PC-3 (cell line): ENCODE measurements around the gene SERPIND1. TPM values are rescaled to one million over a fixed set of nuclear protein-coding genes. Genes with fewer than 3 reads are reported as not detected.
A peak's percentile ranks its signal among the peaks of the same experiment; 100 is the strongest.

Source experiments
- ATAC-seq: fragments of 200-7000 bp; cut with Tn5 transposase; 2 replicates; pipeline ENCODE4 v1.9.1; 2020; ENCODE audit warnings: mild to moderate bottlenecking, moderate library complexity
- BruUV-seq: library from RNA; stranded (reverse); fragments of 400-500 nt; replicated peaks from 2 replicates; lab custom pipeline; 2021; lab: Mats Ljungman, UMichigan
- CTCF ChIA-PET: fragments of 300-600 bp; sonication (Branson Sonifier 250); formaldehyde crosslinking; loops from one replicate; lab custom pipeline; 2022; ENCODE audit warnings: antibody characterized with exemption; lab: Charles Lee
- POLR2A ChIA-PET: fragments of 300-600 bp; sonication (Branson Sonifier 250); formaldehyde crosslinking; loops from one replicate; lab custom pipeline; 2022; ENCODE audit warnings: antibody characterized with exemption; ENCODE audit not compliant: unreplicated experiment; lab: Charles Lee
- DNase-seq: peaks from one replicate; pipeline ENCODE4 v3.0.0-alpha.2; 2015
- H2AFZ ChIP-seq: fragments of 300-600 bp; sonication (generic); 2 replicates; pipeline ENCODE4 v1.6.0; 2016; ENCODE audit warnings: antibody characterized with exemption, low read length
- H3F3A ChIP-seq: fragments of 300-600 bp; sonication (generic); one replicate; pipeline ENCODE4 v1.6.0; 2017; ENCODE audit warnings: antibody characterized with exemption, low read length, control low read depth, mild to moderate bottlenecking; ENCODE audit not compliant: unreplicated experiment
- H3K27ac ChIP-seq: fragments of 300-600 bp; sonication (generic); 2 replicates; pipeline ENCODE4 v1.5.1; 2016; ENCODE audit warnings: mild to moderate bottlenecking, low read length
- H3K27me3 ChIP-seq: fragments of 300-600 bp; sonication (generic); 2 replicates; pipeline ENCODE4 v1.6.1; 2016; ENCODE audit warnings: low read length, mixed read lengths
- H3K36me3 ChIP-seq: fragments of 300-600 bp; sonication (generic); 2 replicates; pipeline ENCODE4 v1.6.1; 2016; ENCODE audit warnings: low read depth, mixed run types, low read length, mixed read lengths
- H3K4me1 ChIP-seq: fragments of 300-600 bp; sonication (generic); 2 replicates; pipeline ENCODE4 v1.5.1; 2016; ENCODE audit warnings: low read length; ENCODE audit not compliant: insufficient read depth
- H3K4me2 ChIP-seq: fragments of 300-600 bp; sonication (generic); 2 replicates; pipeline ENCODE4 v1.6.0; 2016; ENCODE audit warnings: low read length
- H3K4me3 ChIP-seq: fragments of 300-600 bp; sonication (generic); 2 replicates; pipeline ENCODE4 v1.5.1; 2016; ENCODE audit warnings: mild to moderate bottlenecking, low read length, mixed read lengths
- H3K79me2 ChIP-seq: fragments of 300-600 bp; sonication (generic); 2 replicates; pipeline ENCODE4 v1.6.1; 2017; ENCODE audit warnings: low read length, mixed read lengths
- H3K9ac ChIP-seq: fragments of 300-600 bp; sonication (generic); 2 replicates; pipeline ENCODE4 v1.6.0; 2016; ENCODE audit warnings: mild to moderate bottlenecking, low read length
- H3K9me2 ChIP-seq: fragments of 300-600 bp; sonication (generic); replicated peaks from 2 replicates; pipeline ENCODE4 v1.6.1; 2016; ENCODE audit warnings: mixed run types, low read length, mixed read lengths
- H3K9me3 ChIP-seq: fragments of 300-600 bp; sonication (generic); 2 replicates; pipeline ENCODE4 v1.6.1; 2016; ENCODE audit warnings: low read length, mixed read lengths
- H4K20me1 ChIP-seq: fragments of 300-600 bp; sonication (generic); 2 replicates; pipeline ENCODE4 v1.6.1; 2016; ENCODE audit warnings: low read length, mixed read lengths
- CTCF ChIP-seq: fragments of 300-600 bp; sonication (generic); conservative IDR thresholded peaks from 2 replicates; pipeline ENCODE4 v1.5.1; 2017; ENCODE audit warnings: antibody characterized with exemption, low read depth, mild to moderate bottlenecking, low read length
- EZH2 ChIP-seq: fragments of 300-600 bp; sonication (generic); IDR thresholded peaks from one replicate; pipeline ENCODE4 v1.6.1; 2017; ENCODE audit warnings: antibody characterized with exemption, mild to moderate bottlenecking, low read length; ENCODE audit not compliant: unreplicated experiment
- EZH2phosphoT487 ChIP-seq: fragments of 300-600 bp; sonication (generic); IDR thresholded peaks from 2 replicates; pipeline ENCODE4 v1.6.1; 2018; ENCODE audit warnings: mild to moderate bottlenecking, antibody characterized with exemption, low read length, borderline replicate concordance
- intact Hi-C: fragments of 100-400 bp; cut with micrococcal nuclease; formaldehyde crosslinking; loops from 2 replicates; pipeline ENCODE4 v1.9.0; 2023
- total RNA-seq: library from RNA; depleted of rRNA; stranded (reverse); fragments of >200 nt; gene quantifications from 2 replicates; pipeline ENCODE4 v1.2.3, GENCODE V29; 2014

Gene SERPIND1
- total RNA-seq, 1 experiment from 2014 or later = 2.9 TPM

GRCh38 chr22:20777420-20778177 lies 3.7 kb downstream of the SERPIND1 start:
- Histone ChIP-seq H3K27me3 (no peaks in the 10 kb centered on the region), H3F3A (peaks cover 9% of the 10 kb centered on the region), H3K4me3 (no peak overlapping the region), H3K36me3 (no peaks in the 10 kb centered on the region), H3K9ac (peak overlapping the region; percentile 59), H3K4me1 (peaks cover 56% of the 10 kb centered on the region), H2AFZ (no peak overlapping the region), H3K9me3 (no peaks in the 10 kb centered on the region), H3K4me2 (peak overlapping the region; percentile 35), H4K20me1 (no peaks in the 10 kb centered on the region), H3K27ac (peak overlapping the region; percentile 95), H3K9me2 (no peaks in the 10 kb centered on the region), H3K79me2 (no peaks in the 10 kb centered on the region)
- peak; percentile 88 for ATAC-seq
- DNase-seq = peak; percentile 94
- no TSS peak for BruUV-seq
- CTCF ChIA-PET = interaction anchor here (1.2 kb wide), 1 partner anchor 27 kb away, joined by 3 read pairs; no protein-coding TSS in a partner anchor
- POLR2A ChIA-PET = interaction anchor here (0.6 kb wide), 2 partner anchors 24 to 75 kb away, joined by 3 to 5 read pairs; no protein-coding TSS in a partner anchor
- no peak for TF ChIP-seq EZH2phosphoT487
- TF ChIP-seq CTCF = peak; percentile 62
- TF ChIP-seq EZH2 = no peak
- intact Hi-C loops = loop anchor here (2.0 kb wide), 1 partner anchor 75 kb away; no protein-coding TSS in a partner anchor

- TF ChIP-seq CTCF (no peak), EZH2 (no peak), EZH2phosphoT487 (no peak)
- Histone ChIP-seq H3K9me3 (no peaks in the 10 kb centered on the region), H4K20me1 (no peaks in the 10 kb centered on the region), H3K4me1 (peaks cover 72% of the 10 kb centered on the region), H3F3A (peaks cover 9% of the 10 kb centered on the region), H3K27me3 (no peaks in the 10 kb centered on the region), H3K9me2 (no peaks in the 10 kb centered on the region), H3K9ac (peak overlapping the region; percentile 59), H3K36me3 (no peaks in the 10 kb centered on the region), H2AFZ (no peak overlapping the region), H3K4me3 (no peak overlapping the region), H3K4me2 (peak overlapping the region; percentile 72), H3K79me2 (no peaks in the 10 kb centered on the region), H3K27ac (peak overlapping the region; percentile 95)
- intact Hi-C loops = no loop called here
- TSS peak; percentile 81 for BruUV-seq
- DNase-seq (no peak), ATAC-seq (no peak)
- POLR2A ChIA-PET = no interaction called here
- CTCF ChIA-PET = no interaction called here
These were observed 5.3 kb downstream of the SERPIND1 start for GRCh38 chr22:20779014-20779817.
